GM11168 (cell line): ENCODE data around the gene BEST4.
"Not testable (repeated sequence)": the region's sequence is repeated elsewhere in the genome, so short reads cannot be mapped to it uniquely, and the experiment has no call there.

Experiments
- in situ Hi-C: fragments of 300-500 bp; cut with MboI; formaldehyde crosslinking; loops from one replicate; pipeline ENCODE4 v1.12.0; 2022; ENCODE audit warnings: low sequenced_read_pairs; ENCODE audit not compliant: unreplicated experiment

BEST4 gene

DNA sequence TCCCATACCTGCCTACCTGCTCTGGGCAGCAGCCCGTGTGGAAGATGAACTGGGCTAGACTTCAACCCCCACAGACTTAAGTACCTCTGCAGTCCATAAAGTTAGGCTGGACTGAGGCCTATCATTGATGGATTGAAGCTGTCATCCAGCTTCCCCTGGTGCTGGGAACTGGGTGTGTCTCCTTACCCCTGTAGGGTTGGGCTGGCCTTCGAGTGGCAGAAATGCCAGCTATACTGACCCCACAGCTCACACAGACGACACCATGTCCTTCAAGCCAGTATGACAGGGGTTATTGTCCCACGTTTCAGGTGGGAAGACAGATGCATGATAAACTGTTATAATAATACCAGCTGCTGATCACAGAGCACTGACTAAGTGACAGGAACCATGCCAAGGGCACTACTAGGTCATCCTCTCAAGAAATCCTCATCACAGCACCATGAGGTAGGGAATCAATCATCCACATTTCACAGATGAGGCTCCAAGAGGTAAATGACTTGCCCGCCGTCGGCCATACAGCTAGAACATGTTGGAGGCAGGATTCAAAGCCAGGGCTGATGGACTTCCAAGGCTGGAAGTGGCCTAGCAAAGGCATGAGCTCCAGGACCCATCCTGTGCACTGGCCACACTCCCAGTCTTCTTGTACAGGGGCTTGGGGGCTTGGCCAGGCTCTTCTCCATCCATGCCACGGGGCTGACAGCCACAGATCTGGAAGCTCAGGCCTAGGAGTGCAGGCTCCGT, at the start of gene BEST4:
Gene BEST4, minus strand, starts transcription at position 51 of the 741 bp plus-strand sequence. CDS start 465 bp downstream, outside the sequence.
- in situ Hi-C loops: no loop called here

DNA sequence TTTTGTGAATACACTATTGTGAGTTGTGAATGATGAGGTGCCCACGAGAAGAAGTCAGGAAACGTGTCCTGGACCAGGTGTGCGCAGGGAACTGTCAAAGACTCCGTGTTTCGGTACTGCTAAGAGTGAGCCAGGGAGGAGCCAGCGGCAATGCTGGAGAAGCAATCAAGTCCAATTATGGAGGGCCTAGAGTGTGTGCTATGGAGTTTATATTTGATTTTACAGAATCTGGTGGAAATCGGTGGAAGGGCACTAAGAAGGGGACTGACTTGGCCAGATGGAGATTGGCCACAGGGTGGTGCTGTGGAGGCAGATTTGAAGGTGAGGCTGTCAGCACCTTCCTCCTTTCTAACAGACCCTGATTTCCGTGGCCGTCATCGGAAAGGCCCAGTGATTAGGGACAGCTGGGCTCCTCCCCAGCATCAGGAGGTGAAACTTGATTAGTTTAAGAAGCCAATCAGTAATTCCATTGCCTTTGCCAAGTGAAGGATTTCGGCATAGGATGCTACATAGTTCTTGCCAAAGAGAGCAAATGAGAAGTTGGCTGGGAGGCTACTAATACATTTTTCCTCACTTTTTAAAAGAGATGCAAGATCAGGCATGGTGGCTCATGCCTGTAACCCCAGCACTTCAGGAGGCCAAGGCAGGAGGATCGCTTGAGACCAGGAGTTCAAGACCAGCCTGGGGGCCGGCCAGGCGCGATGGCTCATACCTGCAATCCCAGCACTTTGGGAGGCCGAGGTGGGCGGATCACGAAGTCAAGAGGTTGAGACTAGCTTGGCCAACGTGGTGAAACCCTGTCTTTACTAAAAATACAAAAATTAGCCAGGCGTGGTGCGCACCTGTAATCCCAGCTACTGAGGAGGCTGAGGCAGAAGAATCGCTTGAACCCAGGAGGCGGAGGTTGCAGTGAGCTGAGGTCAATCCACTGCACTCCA, 48.0 kb upstream of the BEST4 start:
- in situ Hi-C loops: loop anchor here (25.0 kb wide), 1 partner anchor 451 kb away; no protein-coding TSS in a partner anchor

DNA sequence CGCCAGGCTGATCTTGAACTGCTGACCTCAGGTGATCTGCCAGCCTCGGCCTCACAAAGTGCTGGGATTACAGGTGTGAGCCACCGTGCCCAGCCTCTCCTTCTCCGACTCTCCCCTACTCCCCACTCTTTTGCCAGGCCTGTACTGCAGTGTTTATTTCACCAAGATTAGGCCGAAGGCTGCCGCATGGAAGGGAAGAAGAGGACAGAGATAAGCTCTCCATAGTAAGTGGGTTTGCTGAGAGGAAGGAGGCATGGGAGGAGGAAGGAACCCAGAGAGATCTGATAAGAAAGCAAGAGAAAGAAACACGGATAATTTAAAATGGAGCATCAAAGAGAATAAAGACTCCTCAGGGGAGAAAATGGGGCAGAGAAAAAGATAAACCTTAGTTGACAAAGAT, 46.4 kb upstream of the BEST4 start:
- in situ Hi-C loops: loop anchor here (25.0 kb wide), 1 partner anchor 453 kb away; no protein-coding TSS in a partner anchor

DNA sequence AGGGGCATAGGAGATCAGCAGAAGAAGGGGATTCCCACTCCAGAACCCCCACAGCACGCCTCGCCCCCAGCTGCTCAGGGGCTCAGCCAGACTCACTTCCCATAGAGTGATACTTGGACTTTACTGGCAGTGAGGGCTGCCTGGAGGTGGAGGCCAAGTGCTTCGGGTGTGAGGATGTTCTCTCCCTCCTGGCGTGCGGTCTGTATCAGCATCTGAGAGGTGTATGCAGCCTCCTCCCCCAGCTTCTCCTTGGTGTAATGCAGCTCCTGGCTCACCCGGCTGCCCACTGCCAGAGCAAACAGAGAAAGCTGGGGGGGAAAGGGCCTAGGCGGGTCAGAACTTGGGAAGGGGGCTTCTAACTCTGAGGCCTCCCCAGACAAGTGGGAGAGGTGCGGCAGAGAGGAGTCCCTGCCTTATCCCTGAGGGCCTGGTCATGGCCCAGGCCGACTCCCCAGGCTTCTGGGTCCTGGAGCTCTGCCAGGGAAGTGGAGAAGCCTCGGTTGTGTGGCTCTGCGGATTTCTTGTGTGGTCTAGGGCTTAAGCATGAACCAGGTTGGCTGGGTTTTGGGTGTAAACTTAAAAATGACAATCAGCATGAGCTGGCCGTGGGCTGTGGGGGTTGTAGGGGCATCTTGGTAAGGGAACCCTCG, 44.2 kb upstream of the BEST4 start:
- in situ Hi-C loops: loop anchor here (25.0 kb wide), 1 partner anchor 455 kb away; no protein-coding TSS in a partner anchor

DNA sequence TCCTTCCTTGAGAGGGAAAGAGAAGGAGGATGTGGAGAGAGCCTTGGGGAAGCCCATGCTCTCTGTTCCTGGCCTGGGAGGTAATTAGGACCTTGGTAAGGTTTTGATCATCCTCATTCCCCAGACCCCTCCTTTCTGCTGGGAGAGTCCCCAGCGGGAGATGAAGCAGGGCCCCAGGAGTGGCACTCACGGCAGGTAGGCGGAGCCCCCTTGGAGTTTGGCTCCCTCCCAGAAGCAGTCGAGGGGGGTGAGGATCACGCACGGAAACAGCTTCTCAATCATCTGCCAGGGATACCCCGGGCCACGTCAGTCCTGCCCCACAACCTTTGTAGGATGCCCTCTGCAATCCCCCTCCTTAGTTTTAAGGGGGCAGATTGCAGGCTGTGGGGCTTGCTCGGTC, 43.5 kb upstream of the BEST4 start:
- in situ Hi-C loops: loop anchor here (25.0 kb wide), 1 partner anchor 456 kb away; no protein-coding TSS in a partner anchor

DNA sequence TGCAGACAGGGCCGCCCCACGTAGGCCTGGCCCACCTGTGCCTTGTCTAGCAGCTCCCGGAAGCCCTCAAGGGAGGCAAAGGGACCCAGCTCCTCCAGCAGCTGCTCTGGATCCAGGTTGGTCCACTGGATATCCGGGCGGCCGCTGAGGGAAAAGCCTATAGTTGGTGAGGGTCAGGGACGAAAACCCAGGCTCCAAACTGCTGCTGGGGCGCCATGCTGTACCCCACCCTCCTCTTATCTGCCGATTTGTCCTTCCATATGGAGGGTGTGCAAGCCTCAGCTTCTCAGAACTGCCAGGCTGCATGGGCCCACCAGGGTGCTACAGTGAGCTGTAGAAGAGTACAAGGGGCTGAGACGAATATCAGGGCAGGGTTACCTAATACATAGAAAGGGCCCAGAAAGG, 42.9 kb upstream of the BEST4 start:
- in situ Hi-C loops: loop anchor here (25.0 kb wide), 1 partner anchor 456 kb away; no protein-coding TSS in a partner anchor

DNA sequence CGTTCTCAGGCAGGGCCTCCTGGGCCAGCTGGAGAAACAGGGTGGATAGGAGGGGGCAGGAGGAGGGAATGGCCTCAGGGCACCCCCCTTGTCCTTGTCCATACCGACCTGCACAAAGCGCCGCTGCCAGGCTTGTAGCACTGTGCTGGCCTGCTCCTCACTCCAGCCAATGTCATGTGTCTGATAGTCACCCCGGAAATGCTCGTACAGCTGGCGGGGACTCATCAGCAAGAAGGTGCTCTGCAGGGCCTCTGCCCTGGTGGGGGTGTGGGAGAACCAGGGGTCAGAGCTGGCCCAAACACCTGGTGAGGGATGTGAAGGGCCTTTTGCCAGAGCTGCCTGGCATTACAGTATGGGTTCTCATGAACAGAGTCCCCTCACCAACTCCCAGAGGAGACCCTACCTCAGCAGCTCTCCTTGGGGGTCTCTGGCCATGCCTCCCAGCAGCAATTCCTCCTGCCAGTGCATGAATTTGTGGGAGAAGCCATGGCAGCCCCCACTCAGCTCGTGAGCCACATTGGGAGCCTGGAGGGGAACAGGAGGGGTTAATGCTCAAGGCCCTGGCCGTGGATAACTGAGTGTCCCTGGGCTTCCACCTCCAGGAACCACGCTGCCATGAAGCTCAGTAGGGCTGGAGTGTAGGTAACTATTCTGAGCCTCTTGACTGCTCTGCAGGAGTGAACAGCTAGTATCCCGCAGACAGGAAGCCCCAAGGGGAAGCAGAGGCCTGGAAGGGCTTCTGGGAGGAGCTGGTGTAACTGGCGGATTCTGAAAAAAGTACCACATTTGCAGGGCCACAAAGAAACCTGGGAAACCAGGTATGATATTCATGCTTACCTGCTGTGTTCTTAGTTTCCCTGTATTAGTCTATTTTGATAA, 41.8 kb upstream of the BEST4 start:
- in situ Hi-C loops: loop anchor here (25.0 kb wide), 1 partner anchor 458 kb away; no protein-coding TSS in a partner anchor

DNA sequence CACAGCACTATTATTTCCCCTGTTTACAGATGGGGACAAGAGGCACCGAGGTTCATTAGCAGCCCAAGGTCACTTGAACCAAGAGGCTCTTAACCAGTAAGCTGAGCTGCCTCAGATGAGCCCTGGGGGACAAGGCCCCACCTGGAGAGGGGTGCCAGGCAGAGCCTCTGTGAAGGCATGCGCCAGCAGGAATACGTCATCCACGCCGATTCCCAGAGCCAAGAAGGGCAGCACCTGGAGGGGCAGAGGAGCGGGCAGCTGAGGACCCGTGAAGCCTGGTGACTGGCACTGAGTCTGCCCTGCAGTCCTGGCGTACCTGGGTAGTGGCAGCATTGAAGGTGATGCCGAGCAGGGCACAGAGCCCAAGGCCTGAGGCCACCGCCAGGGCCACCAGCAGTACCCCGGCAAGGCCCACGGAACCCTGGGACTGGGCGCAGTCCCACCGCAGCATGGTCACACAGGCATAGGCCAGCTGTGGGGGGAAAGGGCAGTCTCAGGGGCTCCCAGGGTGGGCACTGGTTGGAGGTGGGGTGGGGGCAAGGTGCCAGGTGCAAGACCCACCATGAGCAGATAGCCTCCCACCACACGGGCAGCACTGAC, 41.0 kb upstream of the BEST4 start:
- in situ Hi-C loops: loop anchor here (25.0 kb wide), 1 partner anchor 458 kb away; no protein-coding TSS in a partner anchor

DNA sequence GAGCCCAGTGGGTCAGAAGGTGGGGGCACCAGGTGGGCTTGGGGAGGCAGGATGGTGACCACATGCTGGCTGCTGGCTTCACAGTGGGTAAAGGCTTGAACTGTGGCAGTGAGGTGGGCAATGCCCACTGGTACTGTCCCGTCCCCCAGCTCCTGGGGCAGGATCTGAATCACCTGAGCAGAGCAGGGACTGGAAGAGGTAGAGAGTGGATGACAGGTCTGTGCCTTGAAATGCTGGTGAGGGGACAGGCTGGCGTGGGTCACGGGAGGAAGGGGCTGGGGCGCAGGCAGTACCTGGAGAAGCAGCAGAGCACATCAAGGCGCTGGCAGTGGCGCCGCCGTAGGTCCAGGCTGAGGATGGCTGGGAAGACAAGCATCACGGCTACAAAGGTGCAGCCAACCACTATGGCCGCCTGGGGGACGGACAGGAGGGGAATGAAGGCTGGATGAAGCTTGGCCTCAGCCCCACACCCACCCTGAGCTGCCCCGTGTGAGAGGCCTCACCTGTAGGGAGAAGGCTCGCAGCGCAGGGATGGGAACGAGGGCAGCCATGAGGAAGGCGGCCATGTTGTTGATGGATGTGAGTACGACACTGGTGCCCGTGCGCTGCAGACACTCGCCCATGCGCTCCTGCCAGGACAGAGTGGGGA, 40.2 kb upstream of the BEST4 start:
- in situ Hi-C loops: loop anchor here (25.0 kb wide), 1 partner anchor 459 kb away; no protein-coding TSS in a partner anchor

DNA sequence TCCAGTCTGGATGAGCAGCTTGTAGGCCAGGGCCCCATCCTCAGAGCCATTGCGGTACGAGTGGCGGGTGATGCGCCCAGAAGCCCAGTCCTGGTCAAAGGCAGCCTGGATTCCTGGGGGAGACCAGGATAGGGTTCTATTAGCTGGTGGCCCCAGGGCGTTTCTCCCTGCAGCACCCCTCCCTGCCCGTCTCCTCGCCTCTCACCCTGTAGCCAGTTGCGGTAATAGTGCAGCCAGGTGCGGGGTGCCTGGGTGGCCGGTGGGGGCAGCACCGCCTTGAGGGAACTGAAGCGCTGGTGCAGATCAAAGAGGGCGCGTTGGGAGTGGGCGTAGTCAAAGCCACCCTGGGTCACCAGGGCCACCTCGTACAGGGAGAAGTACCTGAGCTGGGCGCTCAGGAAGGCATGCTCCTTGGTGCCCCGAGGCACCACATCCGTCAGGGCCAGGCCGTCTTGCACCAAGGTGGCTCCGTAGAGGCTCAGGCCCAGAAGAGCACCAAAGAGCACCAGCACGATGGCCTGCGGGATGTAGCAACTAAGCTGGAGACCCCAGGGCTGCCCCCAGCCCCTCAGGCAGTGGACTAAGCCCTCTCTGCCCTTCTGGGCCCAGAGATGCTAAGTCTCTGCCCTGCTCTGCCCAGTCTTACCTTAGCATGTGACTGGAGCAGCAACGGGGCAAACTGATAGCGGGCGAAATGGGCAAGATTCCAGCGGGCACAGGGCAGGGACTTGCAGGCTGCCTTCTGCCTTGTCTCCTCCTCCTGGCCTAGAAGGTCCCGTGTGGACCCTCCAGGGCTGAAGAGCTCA, 39.4 kb upstream of the BEST4 start:
- in situ Hi-C loops: loop anchor here (25.0 kb wide), 1 partner anchor 460 kb away; no protein-coding TSS in a partner anchor

DNA sequence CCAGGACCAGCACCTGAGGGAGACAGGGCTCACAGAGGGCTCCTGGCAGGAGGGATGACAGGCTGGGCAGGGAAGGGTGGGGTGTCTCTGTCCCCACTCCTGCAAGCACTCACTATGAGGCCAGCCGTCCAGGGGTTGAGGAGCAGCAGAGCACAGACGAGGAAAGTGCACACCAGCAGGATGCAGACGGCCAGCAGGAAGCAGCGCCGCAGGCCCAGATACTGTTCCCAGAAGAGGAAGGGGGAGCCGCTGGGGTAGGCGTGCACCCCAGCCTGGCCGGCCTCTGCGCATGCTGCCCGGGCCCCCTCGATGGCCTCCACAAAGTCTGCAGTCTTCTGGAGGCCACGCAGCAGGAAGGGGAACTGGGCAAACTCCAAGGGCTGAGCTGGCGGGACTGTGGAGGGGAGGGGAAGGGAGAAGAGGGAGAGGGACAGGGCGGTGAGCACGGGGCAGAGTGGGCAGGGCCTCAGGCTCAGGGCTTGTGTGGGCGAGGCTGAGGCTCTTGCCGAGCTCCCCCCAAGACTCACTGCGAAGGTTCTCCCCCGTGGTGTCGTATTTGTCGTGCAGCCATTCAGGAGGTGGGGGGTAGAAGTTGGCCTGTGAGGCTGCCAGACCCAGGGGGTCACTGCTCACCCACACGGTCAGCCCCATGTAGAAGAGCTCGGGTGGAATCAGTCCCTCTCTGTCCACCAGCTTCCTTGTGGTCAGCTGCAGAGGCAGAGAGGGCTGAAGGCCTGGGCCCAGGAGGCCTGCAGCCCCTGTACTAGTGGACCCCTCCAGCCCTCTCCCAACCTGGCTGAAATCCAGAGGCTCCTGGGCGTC, 38.6 kb upstream of the BEST4 start:
- in situ Hi-C loops: loop anchor here (25.0 kb wide), 1 partner anchor 461 kb away; no protein-coding TSS in a partner anchor

DNA sequence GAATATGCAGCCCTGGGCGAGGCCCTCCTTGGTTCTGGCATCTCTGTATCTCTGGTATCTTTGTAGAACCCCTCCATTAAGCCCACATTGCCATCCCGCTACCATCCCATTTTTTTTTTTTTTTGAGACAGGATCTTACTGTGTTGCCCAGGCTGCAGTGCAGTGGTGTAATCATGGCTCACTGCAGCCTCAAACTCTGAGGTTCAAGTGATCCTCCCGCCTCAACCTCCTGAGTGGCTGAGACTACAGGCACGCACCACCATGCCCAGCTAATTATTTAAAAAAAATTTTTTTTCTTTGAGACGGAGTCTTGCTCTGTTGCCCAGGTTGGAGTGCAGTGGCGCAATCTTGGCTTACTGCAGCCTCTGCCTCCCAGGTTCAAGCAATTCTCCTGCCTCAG, 36.4 kb upstream of the BEST4 start:
- in situ Hi-C loops: not testable (repeated sequence)

DNA sequence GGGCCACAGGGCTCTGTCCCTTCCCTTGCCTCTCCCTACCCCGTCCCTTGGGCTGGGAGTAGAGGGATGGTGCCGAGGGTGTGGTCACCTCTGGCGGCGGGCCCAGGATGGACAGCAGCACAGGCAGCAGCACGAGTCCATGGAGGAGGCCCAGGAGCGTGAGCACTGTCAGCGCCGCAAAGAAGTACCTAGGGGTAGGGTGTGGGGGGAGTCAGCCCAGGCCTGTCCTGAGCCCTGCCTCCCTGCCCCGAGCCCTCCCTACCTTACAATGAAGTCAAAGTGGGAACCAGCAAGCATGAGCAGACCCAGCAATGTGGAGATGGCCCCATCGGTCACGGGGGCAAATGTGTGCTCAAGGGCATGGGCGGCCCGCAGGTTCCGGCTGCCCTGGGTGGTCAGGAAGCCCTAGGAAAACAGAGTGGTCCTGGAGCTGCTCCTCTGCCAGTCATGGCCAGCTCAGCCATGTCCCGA, 35.0 kb upstream of the BEST4 start:
- in situ Hi-C loops: no loop called here

DNA sequence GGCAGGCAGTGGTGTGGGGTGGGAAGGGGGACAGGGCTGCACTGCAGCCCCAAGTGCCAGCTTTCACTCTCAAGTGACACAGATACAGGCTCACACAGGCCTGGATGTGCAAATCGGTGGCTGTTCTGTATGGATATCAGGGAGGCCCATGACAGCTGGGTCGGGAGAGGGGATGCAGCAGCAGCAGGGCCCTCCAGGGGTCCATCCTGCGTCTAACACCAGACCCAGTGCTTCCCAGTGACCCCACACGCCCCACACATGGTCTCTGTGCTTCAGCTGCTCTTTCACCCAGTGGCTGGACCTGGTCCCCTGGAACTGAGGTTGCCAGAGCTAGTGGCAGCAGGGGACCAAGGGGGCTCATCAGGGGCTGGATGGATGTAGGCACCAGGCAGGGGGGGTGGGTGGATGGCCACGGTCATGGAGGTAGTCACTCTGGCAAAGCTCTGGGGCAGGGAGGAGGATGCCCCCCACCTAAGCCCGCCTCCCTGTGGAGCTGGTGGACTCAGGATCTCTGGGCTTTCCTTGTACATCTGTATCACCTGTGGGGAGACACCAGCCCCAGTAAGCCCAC, 34.2 kb upstream of the BEST4 start:
- in situ Hi-C loops: no loop called here

DNA sequence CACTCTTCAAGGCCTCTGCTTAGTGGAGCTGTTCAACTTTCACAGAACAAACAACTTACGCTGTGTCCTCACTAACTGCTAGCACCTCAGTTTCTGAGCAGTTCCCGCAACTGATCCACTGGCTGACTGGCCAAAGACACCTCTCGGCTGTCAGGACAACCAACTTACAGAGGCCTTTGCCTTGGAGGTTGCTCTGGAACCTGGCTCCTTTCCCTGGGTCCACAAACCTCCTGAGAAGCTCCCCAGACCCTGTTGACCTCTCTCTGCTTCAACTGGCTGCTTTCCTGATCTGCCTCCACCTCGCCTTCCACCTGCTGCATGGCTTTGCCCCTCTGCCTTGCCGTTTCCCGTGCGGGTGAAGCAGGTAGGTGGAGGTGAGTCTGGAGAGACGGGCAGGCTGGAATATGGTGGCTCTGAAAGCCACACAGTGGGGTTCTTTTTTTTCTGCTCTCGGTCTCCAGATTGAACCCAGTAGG, 33.3 kb upstream of the BEST4 start:
- in situ Hi-C loops: no loop called here
